ENCODE results near the gene MECP2.

DNA sequence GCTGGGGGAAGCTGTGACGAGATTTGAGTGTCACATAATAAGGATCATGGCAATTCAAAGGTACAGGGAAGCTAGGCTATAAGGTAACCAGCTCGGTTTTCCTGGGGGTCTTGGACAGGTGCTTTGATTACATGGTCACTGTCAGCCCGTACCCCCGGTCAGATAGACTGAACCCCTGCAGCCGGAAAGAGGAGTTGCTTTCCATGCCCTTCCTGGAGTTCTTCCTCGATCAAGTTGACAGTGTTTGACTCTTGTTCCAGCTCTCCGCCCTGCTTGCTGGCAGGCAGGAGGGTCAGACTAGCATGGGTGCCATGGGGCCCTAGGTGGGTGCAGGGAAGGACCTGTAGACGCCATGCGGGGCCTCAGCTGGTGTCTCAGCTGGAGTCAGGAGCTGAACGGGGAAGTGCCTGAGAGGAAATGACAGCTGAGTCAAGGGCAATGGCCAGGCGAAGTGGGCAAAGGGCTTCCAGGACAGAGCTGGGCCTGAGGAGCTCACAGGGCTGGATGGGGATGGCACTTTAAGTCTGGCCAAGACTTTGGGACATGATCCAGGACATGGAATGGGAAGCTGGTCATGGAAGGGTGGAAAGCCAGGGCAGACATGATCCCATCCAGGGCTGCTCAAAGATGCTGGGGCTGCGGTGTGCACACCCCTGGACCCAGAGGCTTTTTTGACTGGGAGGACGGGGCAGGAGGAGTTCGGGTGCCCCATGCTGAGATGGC lies 123.4 kb downstream of the MECP2 start:
- TF ChIP-seq EGR1 (IDR thresholded peaks at IDR 0.05; ENCODE audit: borderline replicate concordance in 1 of 2, low read depth in 2 of 2, low read length in 2 of 2), result no peak
- TF ChIP-seq POLR2A (IDR thresholded peaks at IDR 0.05; ENCODE audit: low read depth, low read length), result no peak
- TF ChIP-seq SMC3 (IDR thresholded peaks at IDR 0.05; ENCODE audit: borderline replicate concordance, low read length), result no peak
- no peak for TF ChIP-seq SMAD1 (IDR thresholded peaks at IDR 0.05; ENCODE audit: low read depth, partially characterized antibody)

Measured in GM12878 (cell line).